HG03439 (cell line): ENCODE measurements around the gene MMP24OS.

Source experiments
- ATAC-seq: cut with Tn5 transposase; IDR thresholded peaks from one replicate; pipeline ENCODE4 v1.9.1; 2021; ENCODE audit warnings: mild to moderate bottlenecking, moderate library complexity; ENCODE audit not compliant: unreplicated experiment

The MMP24OS gene

GRCh38 chr20:35291654-35292503 lies 14.0 kb upstream of the MMP24OS start, which contains the start of gene FAM83C:
TSS of gene FAM83C (minus strand) at chr20:35292425. CDS start at chr20:35292304, 121 bp downstream.
- no peak for ATAC-seq

DNA sequence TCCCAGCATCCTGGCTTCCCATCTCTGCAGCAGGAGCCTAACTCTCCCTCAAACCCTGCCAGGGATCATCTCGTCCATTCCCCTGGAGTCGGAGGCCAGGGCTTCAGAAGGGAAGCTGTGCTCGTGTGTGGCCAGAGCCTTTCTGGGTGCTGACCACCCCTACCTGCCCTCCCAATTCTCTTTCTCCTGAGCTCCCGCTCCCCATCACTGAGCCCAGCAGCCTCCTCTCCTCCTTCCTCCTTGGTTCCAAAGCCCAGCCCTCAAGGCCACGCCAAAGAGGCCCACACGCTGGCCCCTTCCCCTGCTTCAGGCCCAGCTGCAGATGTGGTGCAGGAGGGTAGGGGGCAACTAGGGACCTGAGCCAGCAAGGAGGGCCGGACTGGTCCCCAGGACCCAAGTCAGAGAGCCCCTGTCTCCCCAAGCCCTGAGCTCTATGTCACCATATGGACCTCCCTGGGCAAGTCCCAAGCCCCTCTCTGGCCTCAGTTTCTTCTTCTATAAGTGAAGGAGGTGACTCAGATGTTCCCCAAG lies 13.0 kb upstream of the MMP24OS start:
- ATAC-seq, result no peak

- no peak for ATAC-seq
Observed at GRCh38 chr20:35290186-35290886, 12.4 kb upstream of the MMP24OS start.

GRCh38 chr20:35288325-35289060 lies 10.6 kb upstream of the MMP24OS start:
- no peak for ATAC-seq

DNA sequence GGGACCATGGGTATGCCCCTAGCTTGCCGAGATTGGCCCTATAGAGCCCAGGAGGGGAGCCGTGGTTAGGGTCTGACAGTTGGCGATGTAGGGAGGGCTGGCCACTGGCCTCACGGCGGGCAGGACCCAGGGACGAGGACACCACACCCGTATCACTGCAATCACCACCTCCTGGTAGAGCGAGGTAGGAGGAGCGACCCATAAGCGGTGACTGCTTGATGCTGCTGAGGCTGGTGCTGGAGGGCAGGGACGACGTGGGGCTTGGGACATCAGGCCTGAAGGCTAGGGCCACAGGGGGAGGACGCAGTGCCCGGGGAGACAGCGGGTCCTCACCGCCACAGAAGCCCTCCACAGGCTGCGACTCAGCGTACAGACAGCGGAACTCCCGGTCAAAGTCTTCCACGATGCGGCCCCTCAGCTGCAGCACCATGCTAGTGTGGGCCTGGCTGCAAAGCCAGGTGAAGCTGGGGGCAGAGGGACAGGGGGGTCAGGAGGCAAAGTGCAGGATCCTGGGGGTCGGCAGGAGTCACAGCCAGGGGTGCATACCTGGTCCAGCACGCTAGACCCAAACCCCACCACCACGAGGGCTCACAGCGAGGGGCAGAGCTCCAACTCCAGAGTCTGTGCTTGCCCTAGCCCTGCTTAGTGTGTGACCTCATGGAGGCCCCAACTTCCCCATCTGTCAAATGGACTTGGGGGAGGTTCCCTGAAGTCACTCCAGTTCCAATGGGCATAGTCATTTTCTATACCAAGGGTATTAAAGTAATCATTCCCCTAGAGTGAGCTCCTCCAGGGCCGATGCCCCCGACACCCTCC lies 9.8 kb upstream of the MMP24OS start:
- no peak for ATAC-seq

DNA sequence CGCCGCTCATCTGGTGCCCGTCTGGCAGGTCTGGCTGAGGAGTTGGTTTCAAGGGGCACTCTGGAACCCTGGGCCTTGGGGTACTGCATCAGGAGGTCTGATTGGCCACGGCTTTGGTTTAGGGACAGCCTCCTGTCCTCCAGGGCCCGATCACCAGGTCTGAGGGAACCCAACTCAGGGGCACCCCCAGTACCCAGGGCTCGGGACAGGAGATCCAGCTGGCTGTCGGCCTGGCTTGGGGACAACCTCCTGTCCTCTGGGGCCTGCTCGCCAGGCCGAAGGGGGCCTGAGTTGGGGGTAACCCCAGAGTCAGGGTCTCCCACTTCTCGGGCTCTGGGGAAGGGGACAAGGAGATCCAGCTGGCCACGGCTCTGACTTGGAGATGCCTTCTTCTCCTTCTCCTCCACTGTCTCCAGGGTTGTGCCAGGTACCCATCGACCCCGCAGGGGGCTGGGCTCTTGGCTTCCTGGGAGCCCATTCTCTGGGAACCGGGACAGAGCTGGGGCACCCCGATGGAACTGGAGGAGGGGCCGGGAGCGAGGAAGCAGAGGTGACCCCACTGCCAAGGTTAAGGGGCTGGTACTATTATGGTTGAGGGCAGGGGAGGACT lies 9.1 kb upstream of the MMP24OS start:
- no peak for ATAC-seq

DNA sequence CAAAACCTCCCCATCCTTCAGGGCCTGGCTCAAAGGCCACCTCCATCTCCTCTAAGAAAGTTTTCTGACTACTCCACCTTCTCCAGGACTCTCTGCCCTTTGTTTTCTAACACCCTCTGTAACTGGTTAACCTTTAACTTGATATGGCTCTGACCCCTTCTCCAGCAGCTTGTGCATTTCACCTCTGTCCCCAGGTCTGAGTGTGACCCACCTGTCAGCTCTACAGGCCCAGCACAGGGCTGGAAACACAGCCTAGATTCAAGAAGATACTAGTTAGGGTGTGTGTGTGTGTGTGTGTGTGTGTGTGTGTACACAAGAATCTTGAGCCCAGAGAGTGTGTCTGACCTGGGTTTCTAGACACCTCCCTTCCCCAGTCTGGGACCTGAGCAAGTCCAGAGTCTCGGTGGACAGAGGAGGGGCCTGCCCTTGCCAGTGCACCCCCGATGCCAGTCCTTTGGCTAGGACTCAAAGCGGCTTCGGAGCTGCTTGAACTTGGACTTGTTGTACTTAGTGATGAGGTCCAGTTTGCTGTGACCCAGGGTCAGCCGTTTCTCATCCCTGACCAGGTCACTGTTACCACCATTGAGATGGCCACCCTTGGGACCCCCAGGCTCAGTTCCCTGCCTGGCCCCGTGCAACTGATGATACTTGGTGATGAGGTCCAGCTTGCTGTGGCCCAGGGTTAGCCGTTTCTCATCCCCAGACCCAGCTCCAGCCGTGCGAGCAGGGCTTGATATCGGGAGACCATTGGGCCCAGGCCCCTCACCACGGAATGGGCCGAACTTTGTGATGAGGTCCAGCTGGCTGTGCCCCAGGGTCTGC lies 8.4 kb upstream of the MMP24OS start:
- no peak for ATAC-seq

- no peak for ATAC-seq
Observed at GRCh38 chr20:35285806-35286076, 7.8 kb upstream of the MMP24OS start.

DNA sequence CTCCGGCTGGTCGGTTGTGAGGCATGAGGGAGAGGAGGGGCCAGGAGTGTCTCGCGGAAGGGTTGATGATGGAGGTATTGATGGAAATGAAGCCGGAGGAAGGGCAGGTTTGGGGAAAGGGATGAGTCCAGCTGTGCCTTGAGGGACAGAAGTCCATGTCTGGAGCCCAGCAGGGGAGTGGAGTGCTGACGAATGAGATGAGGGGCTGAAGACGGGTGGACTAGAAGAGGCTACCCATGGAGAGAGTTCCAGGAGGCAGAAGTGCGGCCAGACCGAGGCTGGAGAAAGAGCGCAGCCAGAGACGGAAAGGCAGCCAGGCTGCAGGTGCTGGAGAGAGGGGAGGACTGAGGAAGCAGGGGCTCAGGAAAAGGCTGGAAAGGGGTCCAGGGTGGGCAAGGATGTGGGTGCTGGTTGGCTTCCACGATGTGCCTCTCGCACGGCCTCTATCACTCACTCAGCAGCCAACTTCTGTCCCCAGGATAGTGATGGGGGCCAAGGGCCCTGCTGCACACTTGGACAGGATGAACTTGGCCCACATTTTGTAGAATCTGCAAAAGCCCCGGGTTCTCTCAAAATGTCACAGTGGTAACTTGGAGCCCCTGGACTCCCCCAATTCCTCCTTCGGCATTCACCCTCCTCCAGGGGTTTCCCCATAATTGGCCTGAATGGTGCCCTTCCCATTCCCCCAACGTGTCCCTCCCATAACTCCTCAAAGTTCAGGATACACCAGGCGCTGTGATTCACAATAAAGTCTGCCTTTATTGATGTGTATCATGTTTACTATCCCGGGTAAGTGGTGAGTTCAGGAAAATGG lies 7.3 kb upstream of the MMP24OS start:
- no peak for ATAC-seq

DNA sequence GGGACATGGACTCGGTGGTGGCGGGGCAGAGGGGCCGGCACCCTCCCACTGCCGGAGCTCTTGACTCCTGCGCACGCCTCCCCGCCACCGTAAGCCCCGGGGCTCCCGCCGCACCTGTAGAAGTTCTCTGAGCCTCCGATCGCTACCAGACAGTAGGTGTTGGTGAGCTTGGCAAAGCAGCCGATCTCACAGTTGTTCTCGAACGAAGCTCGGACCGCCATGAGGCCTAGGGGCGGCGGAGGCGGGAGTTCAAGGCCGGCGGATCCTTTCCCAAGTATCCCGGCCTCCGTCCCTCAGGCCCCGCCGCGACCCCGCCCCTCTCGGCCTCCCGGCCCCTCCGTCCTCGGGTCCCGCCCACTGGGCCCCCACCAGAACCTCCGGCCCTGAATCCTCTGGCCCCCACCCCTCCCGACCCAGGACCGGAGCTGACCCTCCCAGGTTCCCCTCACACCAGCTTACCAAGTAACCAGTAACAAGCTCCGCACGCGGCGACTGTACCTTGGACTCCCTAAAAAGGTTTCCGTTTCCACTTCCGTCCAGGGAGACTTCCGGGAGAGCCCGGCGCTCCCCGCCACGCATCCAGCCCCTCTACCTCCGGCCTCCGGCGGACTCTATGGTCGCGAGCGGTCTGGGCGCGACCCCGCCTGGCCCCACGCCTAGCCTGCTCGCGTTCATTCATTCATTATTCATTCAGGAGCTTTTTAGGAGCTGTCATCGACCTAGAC lies 6.5 kb upstream of the MMP24OS start, which contains the start of gene EIF6:
EIF6 (minus strand) TSS at position 506 of the 725 bp plus-strand sequence; CDS start at position 221, 285 bp downstream.
- peak; percentile 81 for ATAC-seq

DNA sequence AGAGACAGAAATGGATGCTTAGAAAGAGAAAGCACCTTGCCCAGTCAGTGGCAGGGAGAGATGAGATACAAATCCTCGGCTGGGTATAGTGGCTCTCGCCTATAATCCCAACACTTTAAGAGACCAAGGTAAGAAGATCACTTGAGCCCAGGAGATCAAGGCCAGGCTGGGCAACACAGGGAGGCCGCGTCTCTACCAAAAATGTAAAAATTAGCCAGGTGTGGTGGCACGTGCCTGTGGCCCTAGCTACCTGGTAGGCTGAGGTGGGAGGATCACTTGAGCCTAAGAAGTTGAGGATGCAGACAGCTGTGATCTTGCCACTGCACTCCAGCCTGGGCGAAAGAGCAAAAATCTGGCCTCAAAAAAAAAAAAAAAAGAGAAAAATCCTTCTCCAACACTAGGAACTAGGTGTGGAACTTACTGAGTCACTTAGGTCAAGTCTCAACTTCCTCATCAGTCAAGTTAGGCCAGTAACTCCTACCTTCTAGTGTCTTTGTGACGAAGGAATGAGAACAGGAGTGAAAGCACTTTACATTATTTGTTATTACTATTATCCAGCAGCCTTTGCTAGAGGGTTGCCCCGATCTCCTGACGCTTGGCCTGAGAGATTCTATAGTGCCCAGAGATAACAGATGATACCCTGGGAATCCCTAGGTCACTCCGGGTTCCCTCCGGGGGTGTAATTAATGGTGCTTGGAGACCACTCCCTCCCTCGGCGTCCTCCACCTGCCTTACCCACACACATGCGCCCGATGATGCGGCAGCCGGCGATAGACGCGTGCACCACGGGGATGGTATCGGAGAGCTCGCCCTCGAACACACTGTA lies 5.7 kb upstream of the MMP24OS start:
- ATAC-seq, result no peak

- no peak for ATAC-seq
Observed at GRCh38 chr20:35281506-35282101, 3.7 kb upstream of the MMP24OS start.

DNA sequence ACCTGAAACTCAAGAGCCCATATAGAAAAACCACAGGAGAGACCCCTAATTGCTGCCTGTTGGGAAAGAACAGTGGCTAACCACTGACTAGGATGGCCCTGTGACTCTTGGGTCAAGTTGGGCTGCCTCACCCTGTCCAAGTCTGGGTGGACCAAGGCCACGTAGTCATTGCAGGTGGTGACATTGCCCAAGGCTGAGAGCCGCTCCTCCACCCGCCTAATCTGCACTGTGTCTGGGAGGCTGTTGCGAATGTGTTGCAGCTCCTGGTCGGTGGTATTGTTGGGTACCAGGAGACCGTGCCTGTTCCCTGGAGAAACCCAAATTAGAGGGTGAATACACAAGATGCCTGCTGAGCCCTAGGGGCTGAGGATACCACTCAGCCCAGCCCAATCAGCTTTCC lies 2.6 kb upstream of the MMP24OS start:
- ATAC-seq, result no peak

- no peak for ATAC-seq
Observed at GRCh38 chr20:35279533-35280174, 1.7 kb upstream of the MMP24OS start.

- ATAC-seq, result no peak
Observed at GRCh38 chr20:35279040-35279439, 1.1 kb upstream of the MMP24OS start.

- ATAC-seq, result peak; percentile 11
Observed at GRCh38 chr20:35277127-35277526, 795 bp downstream of the MMP24OS start.
